Heart right ventricle (tissue), 16 donors: ENCODE data around the gene CCT4. TPM values are rescaled to one million over a fixed set of nuclear protein-coding genes. Genes with fewer than 3 reads are reported as not detected.

Experiments
- ATAC-seq, 8 donors: fragments of 200-7000 bp; cut with Tn5 transposase; one replicate each; pipeline ENCODE4 v1.9.1; 2020; ENCODE audit warnings: mild to moderate bottlenecking in 8 of 8, moderate library complexity in 8 of 8, moderate number of reproducible peaks in 1 of 8
- DNase-seq, 2 donors: peaks; one replicate each; pipeline ENCODE4 v3.0.0-alpha.2; 2020
- H3K27ac ChIP-seq, 10 donors: fragments of 200-600 bp; sonication (generic) in 2 of 10; one replicate each; pipeline versions ENCODE4 v1.5.0 to v1.8.0; 2020 to 2022; ENCODE audit warnings: mild to moderate bottlenecking in 3 of 10
- H3K27me3 ChIP-seq, 7 donors: fragments of 200-600 bp; one replicate each; pipeline ENCODE4 v1.8.0; 2021 to 2022; ENCODE audit warnings: mild to moderate bottlenecking in 2 of 7
- H3K36me3 ChIP-seq, 9 donors: fragments of 200-600 bp; sonication (generic) in 1 of 9; one replicate each; pipeline versions ENCODE4 v1.5.0 to v1.8.0; 2020 to 2022; ENCODE audit warnings: mild to moderate bottlenecking in 2 of 9
- H3K4me1 ChIP-seq, 9 donors: fragments of 200-600 bp; sonication (generic) in 1 of 9; one replicate each; pipeline versions ENCODE4 v1.5.0 to v1.8.0; 2020 to 2022; ENCODE audit warnings: mild to moderate bottlenecking in 4 of 9
- H3K4me3 ChIP-seq, 10 donors: fragments of 200-600 bp; sonication (generic) in 2 of 10; one replicate each; pipeline versions ENCODE4 v1.5.0 to v1.8.0; 2020 to 2022; ENCODE audit warnings: mild to moderate bottlenecking in 7 of 10, moderate library complexity in 2 of 10
- H3K9me3 ChIP-seq, 11 donors: fragments of 200-600 bp in 10 of 11; sonication (generic) in 2 of 11; one replicate each; pipeline versions ENCODE4 v1.5.0 to v1.8.0; 2013 to 2022; ENCODE audit warnings: mild to moderate bottlenecking in 2 of 11, control low read depth in 1 of 11, moderate library complexity in 1 of 11
- CTCF ChIP-seq, 9 donors: fragments of 200-600 bp; sonication (generic) in 2 of 9; IDR thresholded peaks; one replicate each; pipeline versions ENCODE4 v1.5.0 to v1.8.0; 2021 to 2022; ENCODE audit warnings: antibody characterized with exemption in 9 of 9, mild to moderate bottlenecking in 5 of 9, moderate library complexity in 1 of 9
- WGBS, 2 donors: extraction: QIAGEN DNeasy Blood & Tissue Kit; methylation state at CpG; one replicate each; pipeline ENCODE4 v1.1.7; 2013; ENCODE audit warnings: inconsistent platforms in 1 of 2; 5-methylcytosine and 5-hydroxymethylcytosine counted together
- intact Hi-C, 10 donors: fragments of 100-400 bp; cut with DNase I; formaldehyde crosslinking; loops; one replicate each; pipeline versions ENCODE4 v1.11.1 to v1.14.2; 2022
- polyA plus RNA-seq, 2 donors: library from polyadenylated mRNA; stranded (reverse); fragments of 200-250 nt; gene quantifications; one replicate each; pipeline ENCODE4 v1.2.3, GENCODE V29; 2013
- total RNA-seq, 10 donors: library from RNA; stranded (reverse); fragmentation: NEBNext Ultra II Directional in 3 of 10; extraction: Animal tissue kit (Norgen Biotek cat#: 25700) in 3 of 10; gene quantifications; one replicate each; pipeline versions ENCODE4 v1.2.1 to v1.2.4, GENCODE V29; 2021 to 2023
- donor health status: Arrhythmogenic right ventricular cardiomyopathy.
- donor health status: ischemic (EF 13 %, LVEDD 7.1; RV severe dilation, severe dysfunction).
- donor health status: healthy with polysubstance abuse.
- donor health status: DM: no; HTN: yes; CAD: no.
- donor health status: DM: no; HTN: no; CAD: no.
- donor health status: ischemic (EF 25% LVEDD 6.9; RV normal size, moderate dysfunction).
- donor health status: ischemic (EF 25% LVEDD 5.7; RV mildly dilated, moderate dysfunction).
- donor health status: healthy.
- donor health status: DM: yes; HTN: yes; CAD: no.
- donor health status: Ischemic cardiomyopathy.
- donor health status: ischemic (EF 35%, LVEDD 5.7; RV mildly dilated, moderate dysfunction).
- donor health status: nonischemic (EF 11% LVEDD 7.7; RV severe dilation, severe dysfunction).
- donor health status: DM: yes; HTN: yes; CAD: no.
- donor health status: PGD.
- donor health status: ischemic (EF 29% LVEDD 5.4; RV normal size, mild dysfunction).
- donor health status: nonischemic (EF 23%, LVEDD 6.1; RV moderate dilation, normal function).

The CCT4 gene
- total and polyA plus RNA-seq, 12 donors, result 27.0 to 133 (median 98.7) TPM

DNA sequence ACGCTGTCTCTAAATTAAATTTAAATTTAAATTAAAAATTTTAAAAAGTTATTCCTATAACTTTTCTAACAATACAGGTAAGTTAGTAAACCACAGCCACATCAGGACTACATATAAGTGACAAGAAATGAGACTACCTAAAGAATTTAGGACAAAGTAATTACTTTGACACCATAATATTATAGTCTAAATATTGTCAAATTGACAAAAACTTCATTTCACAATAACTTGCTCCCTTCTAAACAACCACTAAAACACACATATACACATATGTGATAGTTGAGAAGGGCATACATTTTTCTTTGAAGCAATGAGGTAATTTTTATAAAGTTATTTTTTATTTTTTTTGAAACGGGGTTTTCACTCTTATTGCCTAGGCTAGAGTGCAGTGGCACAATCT is 66.2 kb downstream of the CCT4 start:
- Histone ChIP-seq H3K4me1 (peaks cover 0 to under 1% (median 0%) of the 10 kb centered on the region in 9 donors), H3K27me3 (no peaks in the 10 kb centered on the region), H3K4me3 (no peak overlapping the region), H3K27ac (no peak overlapping the region), H3K9me3 (no peaks in the 10 kb centered on the region), H3K36me3 (no peaks in the 10 kb centered on the region)
- TF ChIP-seq CTCF (IDR thresholded peaks at IDR 0.05), result no peak
- WGBS, 2 donors, result 93 to 95% methylated on average over 2 of the region's 2 CpGs
- intact Hi-C loops, result no loop called here
- ATAC-seq (no peak), DNase-seq (no peak)

Other genes with a start within 250 kb of the CCT4 start
- 1 to 10 TPM in 8 of 10 donors, under 1 TPM in 2; 0.67 to 2.5 (median 1.5) TPM for gene FAM161A, start 34.6 kb downstream of the CCT4 start, total RNA-seq
- 1 to 10 TPM; 1.1 to 2.4 TPM for gene FAM161A, start 34.6 kb downstream of the CCT4 start, polyA plus RNA-seq
- gene COMMD1, start 17.0 kb upstream of the CCT4 start, total RNA-seq, result 10 to 100 TPM; 51.1 to 90.2 (median 58.9) TPM
- 10 to 100 TPM; 72.4 to 82.1 TPM for gene COMMD1, start 17.0 kb upstream of the CCT4 start, polyA plus RNA-seq